Stimulated activated CD8-positive, alpha-beta memory T cell treated with anti-CD3 and anti-CD28 coated beads, Interleukin-12 subunit alpha, Interleukin-12 subunit beta, amount 100 ng/mL, for 1 hour (primary cell): ENCODE measurements around the gene RERE.
"Not testable (repeated sequence)": the region's sequence is repeated elsewhere in the genome, so short reads cannot be mapped to it uniquely, and the experiment has no call there.

ENCODE experiments used
- DNase-seq: peaks from one replicate; pipeline ENCODE4 v3.0.0-alpha.2; 2020; ENCODE audit warnings: low read depth

The RERE gene

GRCh38 chr1:8797216-8797615 lies 20.2 kb downstream of the RERE start:
- no peak for DNase-seq

DNA sequence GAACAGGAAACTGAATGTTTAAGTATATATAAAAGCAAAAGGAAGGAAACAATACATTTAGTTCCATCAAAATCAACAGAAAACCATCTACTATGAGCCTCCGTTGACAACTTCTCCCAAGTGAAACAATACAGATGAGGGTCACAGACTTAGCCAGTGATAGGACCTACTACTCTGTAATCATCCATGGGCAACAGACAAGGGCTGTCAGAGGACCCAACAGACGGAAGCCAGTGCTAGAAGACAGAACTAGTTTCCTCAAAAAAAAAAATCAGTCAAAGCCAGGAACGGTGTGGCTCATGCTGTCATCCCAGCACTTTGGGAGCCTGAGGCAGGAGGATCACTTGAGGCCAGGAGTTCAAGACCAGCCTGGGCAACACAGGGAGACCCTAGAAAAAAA lies 20.6 kb downstream of the RERE start:
- DNase-seq = no peak

DNA sequence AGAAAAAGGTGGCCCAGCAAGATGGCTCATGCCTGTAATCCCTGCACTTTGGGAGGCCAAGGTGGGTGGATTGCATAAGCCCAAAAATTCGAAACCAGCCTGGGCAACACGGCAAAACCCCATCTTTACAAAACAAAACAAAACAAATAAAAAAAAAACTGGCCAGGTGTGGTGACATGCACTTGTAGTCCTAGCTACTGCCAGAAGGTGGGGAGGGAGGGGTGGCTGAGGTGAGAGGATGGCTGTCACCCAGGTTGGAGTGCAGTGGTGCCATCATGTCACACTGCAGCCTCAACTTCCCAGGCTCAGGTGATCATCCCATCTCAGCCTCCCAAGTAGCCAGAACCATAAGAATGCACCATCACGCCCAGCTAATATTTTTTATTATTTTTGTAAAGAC lies 22.8 kb downstream of the RERE start:
- no peak for DNase-seq

GRCh38 chr1:8791819-8792218 lies 25.6 kb downstream of the RERE start:
- DNase-seq = no peak

DNA sequence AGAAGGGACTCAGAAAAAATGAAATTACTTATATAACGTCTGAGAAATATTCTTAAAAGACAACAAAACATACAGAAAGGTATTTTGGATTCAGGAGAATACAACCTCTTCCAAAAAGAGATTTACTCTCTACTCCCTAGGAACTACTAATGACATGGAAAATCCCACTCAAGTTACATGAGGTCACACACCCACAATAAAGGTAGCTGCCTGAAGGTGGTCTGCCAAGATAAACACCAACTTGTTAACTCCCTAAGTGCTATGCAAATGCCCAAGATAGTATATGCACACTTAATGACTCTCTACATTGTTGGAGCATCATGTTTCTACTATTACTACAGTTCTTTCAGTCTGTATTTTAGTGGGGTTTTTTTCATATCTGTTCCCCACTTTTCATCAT lies 26.5 kb downstream of the RERE start:
- DNase-seq = no peak

- no peak for DNase-seq
These were observed 27.0 kb downstream of the RERE start for GRCh38 chr1:8790478-8790877.

- DNase-seq = no peak
These were observed 27.9 kb downstream of the RERE start for GRCh38 chr1:8789314-8790214.

GRCh38 chr1:8787218-8787617 lies 30.2 kb downstream of the RERE start:
- DNase-seq = no peak

GRCh38 chr1:8786204-8786603 lies 31.2 kb downstream of the RERE start:
- not testable (repeated sequence) for DNase-seq

- no peak for DNase-seq
These were observed 34.5 kb downstream of the RERE start for GRCh38 chr1:8782955-8783354.

GRCh38 chr1:8782001-8782620 lies 35.3 kb downstream of the RERE start:
- no peak for DNase-seq

- DNase-seq = no peak
These were observed 37.0 kb downstream of the RERE start for GRCh38 chr1:8780405-8780804.

- DNase-seq = no peak
These were observed 39.6 kb downstream of the RERE start for GRCh38 chr1:8777867-8778266.

DNA sequence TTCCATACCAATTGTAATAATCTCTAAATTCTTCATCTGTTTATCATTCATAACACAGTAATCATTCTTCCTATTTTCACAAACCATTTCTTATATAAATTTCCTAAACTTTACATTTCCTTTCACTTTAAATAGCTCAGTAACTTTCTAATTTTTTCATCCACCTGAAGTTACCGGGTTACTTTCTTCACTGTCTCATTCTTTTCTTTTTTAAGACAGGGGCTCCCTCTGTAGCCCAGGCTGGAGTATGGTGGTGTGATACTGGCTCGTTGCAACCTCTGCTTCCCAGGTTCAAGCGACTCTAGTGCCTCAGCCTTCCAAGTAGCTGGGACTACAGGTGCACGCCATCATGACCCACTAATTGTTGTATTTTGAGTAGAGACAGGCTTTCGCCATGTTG lies 41.3 kb downstream of the RERE start:
- no peak for DNase-seq

DNA sequence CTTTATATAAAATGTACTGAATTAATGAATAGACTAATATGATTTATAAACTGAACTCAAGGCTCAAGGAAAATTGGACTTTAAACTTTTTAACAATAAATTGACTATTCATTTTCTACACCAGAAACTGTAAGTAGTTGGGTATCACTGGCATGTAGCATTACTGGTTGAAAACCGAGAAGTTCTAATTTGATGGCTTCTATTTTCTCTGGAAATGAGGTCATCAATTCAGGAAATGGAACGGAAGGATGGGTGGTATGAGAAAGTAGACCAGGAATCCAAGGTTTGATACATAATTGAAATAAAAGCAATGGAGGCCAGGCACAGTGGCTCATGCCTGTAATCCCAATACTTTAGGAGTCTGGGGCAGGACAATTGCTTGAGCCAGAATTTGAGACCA lies 50.4 kb downstream of the RERE start:
- no peak for DNase-seq

DNA sequence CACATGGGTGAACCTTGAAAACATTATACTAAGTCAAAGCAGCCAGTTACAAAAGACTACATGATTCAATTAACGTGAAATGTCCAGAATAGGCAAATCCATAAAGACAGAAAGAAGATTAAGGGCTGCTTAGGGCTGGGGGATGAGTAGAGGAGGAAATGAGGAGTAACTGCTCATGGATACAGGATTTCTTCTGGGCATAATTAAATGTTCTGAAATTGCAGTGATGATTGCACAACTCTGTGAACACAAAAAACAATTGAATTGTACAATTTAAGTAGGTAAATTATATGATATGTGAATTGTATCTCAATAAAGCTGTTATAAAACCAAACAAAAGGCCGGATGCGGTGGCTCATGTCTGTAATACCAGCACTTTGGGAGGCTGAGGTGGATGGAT lies 52.2 kb downstream of the RERE start:
- DNase-seq = no peak

- no peak for DNase-seq
These were observed 53.0 kb downstream of the RERE start for GRCh38 chr1:8764293-8764937.

GRCh38 chr1:8763888-8764287 lies 53.6 kb downstream of the RERE start:
- no peak for DNase-seq

DNA sequence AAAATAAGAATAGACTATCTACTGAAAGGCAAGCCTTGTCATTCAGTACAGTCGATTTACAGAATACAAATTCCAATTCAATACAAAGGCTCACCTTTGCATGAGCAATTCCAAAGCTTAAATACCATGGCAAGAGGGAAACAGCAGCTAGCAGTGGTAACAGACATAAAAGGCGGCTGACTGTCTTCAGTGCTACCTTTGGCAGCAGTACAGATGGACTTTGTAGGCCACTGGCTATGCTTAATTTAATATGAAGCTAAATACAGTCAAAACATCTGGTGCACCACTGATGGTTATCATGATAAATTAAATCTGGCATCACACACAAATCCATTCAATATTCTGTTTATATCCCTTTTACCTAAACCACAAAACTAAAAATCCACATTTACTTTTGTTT lies 62.4 kb downstream of the RERE start:
- DNase-seq = no peak

GRCh38 chr1:8754247-8754650 lies 63.2 kb downstream of the RERE start:
- no peak for DNase-seq

GRCh38 chr1:8753736-8754135 lies 63.7 kb downstream of the RERE start:
- no peak for DNase-seq

DNA sequence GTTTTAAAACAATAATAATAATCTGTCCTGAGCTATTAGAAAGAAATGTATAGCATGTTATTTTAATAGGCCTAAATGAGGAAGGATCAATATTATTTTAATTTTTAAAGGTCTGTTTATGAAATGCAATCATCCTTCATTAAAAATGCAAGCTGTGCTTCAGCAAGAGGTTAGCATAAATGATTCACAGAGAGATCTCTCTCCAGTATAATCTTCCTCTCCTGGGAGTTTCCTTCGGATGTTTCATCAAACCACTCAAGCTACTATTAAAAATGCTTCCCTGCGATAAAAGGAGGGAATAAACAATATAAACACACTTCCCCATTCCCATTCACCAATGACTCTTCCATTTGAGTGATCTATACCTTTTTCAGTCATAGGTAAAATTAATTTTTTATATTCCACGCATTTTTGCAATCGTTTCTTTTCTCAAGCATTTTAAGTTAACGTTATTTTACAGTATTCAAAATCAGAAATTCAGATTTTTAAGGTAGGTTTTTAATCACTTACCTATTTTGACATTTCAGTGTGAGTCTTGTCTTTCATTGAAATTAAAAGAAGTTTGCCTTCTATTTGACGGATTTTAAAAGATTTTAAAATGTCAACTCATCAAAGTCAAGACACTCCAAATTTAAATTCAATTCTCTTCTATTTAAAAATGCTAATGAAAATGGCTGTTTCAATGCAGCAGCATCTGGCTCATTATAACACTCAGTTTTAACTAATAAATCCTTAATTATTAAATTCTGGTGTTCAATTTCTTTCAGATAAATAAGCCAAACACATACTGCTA lies 64.3 kb downstream of the RERE start:
- no peak for DNase-seq
